ENCODE data around the gene RANBP3.

The RANBP3 gene

DNA sequence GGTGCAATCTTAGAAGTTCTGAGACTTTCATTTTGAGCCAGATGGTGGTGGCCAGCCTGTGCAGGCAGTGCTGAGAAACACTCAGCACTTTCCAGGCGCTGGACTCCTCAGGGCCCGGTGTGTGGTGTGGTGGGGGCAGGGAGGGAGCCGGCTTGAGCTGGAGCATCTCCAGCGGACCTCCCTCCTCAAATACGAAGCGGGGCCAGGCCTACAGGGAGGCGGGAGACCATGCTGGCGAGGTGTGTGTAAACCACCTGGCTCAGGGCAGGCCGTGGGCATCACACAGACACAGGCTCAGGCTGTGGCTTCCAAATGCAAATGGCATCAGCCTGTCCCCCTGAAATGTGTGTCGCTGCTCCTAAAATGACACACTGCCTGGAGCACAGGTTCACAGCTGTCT, 33.3 kb upstream of the RANBP3 start:
- no peak for TF ChIP-seq TCF12 (IDR thresholded peaks at IDR 0.05; ENCODE audit: low read depth)

DNA sequence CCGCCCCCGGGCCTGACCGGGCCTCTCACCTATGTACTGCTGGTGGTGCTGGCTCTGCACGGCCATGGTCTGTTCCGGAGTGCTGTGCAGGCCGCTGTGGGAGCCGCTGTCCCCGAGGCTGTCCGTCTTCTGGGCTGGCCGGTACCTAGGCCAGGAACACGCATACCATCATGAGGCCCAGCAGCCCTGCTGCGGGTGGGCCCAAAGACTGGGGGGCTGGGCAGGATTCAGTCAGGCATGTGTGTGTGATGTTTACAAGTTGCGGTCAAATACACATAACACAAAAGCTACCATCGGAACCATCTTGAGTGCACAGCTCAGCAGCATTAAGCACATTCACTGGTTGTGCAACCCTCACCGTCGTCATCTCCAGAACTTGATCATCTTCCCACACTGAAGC, 32.2 kb upstream of the RANBP3 start:
- TF ChIP-seq, protein P1, sequence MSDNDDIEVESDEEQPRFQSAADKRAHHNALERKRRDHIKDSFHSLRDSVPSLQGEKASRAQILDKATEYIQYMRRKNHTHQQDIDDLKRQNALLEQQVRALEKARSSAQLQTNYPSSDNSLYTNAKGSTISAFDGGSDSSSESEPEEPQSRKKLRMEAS (IDR thresholded peaks at IDR 0.05), result no peak
- TF ChIP-seq, protein P2, sequence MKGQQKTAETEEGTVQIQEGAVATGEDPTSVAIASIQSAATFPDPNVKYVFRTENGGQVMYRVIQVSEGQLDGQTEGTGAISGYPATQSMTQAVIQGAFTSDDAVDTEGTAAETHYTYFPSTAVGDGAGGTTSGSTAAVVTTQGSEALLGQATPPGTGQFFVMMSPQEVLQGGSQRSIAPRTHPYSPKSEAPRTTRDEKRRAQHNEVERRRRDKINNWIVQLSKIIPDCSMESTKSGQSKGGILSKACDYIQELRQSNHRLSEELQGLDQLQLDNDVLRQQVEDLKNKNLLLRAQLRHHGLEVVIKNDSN (IDR thresholded peaks at IDR 0.05), result no peak
- TF ChIP-seq TCF12 (IDR thresholded peaks at IDR 0.05; ENCODE audit: low read depth) (no peak), EP300 (IDR thresholded peaks at IDR 0.05; ENCODE audit: borderline replicate concordance) (no peak), CEBPB (IDR thresholded peaks at IDR 0.05) (no peak), FOXM1 (IDR thresholded peaks at IDR 0.05; ENCODE audit: borderline replicate concordance, low read depth) (no peak), TEAD4 (IDR thresholded peaks at IDR 0.05) (no peak), ZBTB7A (IDR thresholded peaks at IDR 0.05; ENCODE audit: low read depth) (no peak), TAF1 (IDR thresholded peaks at IDR 0.05; ENCODE audit: low read depth) (no peak), EGR1 (IDR thresholded peaks at IDR 0.05) (no peak), YY1 (IDR thresholded peaks at IDR 0.05; ENCODE audit: low read depth) (no peak), RAD21 (IDR thresholded peaks at IDR 0.05; ENCODE audit: low read depth) (no peak), CREB1 (IDR thresholded peaks at IDR 0.05; ENCODE audit: low read depth) (no peak), NFIC (IDR thresholded peaks at IDR 0.05) (no peak)
- TF ChIP-seq, protein P3, sequence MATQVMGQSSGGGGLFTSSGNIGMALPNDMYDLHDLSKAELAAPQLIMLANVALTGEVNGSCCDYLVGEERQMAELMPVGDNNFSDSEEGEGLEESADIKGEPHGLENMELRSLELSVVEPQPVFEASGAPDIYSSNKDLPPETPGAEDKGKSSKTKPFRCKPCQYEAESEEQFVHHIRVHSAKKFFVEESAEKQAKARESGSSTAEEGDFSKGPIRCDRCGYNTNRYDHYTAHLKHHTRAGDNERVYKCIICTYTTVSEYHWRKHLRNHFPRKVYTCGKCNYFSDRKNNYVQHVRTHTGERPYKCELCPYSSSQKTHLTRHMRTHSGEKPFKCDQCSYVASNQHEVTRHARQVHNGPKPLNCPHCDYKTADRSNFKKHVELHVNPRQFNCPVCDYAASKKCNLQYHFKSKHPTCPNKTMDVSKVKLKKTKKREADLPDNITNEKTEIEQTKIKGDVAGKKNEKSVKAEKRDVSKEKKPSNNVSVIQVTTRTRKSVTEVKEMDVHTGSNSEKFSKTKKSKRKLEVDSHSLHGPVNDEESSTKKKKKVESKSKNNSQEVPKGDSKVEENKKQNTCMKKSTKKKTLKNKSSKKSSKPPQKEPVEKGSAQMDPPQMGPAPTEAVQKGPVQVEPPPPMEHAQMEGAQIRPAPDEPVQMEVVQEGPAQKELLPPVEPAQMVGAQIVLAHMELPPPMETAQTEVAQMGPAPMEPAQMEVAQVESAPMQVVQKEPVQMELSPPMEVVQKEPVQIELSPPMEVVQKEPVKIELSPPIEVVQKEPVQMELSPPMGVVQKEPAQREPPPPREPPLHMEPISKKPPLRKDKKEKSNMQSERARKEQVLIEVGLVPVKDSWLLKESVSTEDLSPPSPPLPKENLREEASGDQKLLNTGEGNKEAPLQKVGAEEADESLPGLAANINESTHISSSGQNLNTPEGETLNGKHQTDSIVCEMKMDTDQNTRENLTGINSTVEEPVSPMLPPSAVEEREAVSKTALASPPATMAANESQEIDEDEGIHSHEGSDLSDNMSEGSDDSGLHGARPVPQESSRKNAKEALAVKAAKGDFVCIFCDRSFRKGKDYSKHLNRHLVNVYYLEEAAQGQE (IDR thresholded peaks at IDR 0.05; ENCODE audit: low read depth), result no peak

DNA sequence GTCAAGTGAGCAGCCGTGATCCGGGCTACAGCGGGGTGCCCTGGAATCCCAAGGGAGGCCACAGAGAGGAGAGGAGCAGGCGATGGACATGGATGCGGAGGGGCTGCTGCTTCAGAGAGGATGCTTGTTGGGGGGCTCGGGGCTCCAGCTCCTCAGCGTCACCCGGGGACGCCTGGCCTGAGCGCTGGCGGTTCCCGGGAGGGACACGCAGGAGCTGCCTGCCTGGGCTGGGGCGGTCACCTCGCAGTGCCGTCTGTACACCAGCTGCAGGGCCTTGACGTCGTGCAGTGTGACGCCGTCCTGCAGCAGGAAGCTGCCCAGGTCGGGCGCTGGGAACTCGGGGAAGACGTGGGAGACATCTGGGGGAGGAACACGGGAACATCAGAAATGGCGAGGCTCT, 29.9 kb upstream of the RANBP3 start:
- TF ChIP-seq RAD21 (IDR thresholded peaks at IDR 0.05; ENCODE audit: low read depth), result no peak
- no peak for TF ChIP-seq EP300 (IDR thresholded peaks at IDR 0.05; ENCODE audit: borderline replicate concordance)
- TF ChIP-seq CREB1 (IDR thresholded peaks at IDR 0.05; ENCODE audit: low read depth), result no peak
- no peak for TF ChIP-seq NFIC (IDR thresholded peaks at IDR 0.05)
- no peak for TF ChIP-seq FOXM1 (IDR thresholded peaks at IDR 0.05; ENCODE audit: borderline replicate concordance, low read depth)
- TF ChIP-seq YY1 (IDR thresholded peaks at IDR 0.05; ENCODE audit: low read depth), result no peak
- TF ChIP-seq, protein P1 (IDR thresholded peaks at IDR 0.05), result no peak
- TF ChIP-seq EGR1 (IDR thresholded peaks at IDR 0.05), result no peak
- no peak for TF ChIP-seq TEAD4 (IDR thresholded peaks at IDR 0.05)
- TF ChIP-seq, protein P3 (IDR thresholded peaks at IDR 0.05; ENCODE audit: low read depth), result no peak
- TF ChIP-seq TCF12 (IDR thresholded peaks at IDR 0.05; ENCODE audit: low read depth), result no peak

DNA sequence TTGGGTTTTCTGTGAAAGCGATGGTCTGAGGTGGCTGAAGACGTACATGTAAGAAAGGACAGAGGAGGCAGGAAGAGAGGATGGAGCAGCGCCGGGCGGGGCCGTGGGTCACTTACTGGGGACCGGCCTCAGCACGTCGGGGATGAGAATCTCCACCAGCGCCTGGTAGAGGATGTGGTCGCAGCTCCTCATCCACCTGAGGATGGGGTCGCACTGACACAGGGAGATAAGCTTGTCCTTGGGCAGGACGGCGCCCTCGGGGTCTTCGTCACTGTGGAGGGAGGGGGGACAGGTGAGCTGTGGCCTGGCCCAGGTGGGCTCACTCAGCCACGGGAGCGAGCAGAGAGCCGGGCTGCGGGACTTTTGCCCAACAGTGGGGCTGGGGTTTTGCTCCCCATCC, 29.0 kb upstream of the RANBP3 start:
- no peak for TF ChIP-seq NFIC (IDR thresholded peaks at IDR 0.05)

DNA sequence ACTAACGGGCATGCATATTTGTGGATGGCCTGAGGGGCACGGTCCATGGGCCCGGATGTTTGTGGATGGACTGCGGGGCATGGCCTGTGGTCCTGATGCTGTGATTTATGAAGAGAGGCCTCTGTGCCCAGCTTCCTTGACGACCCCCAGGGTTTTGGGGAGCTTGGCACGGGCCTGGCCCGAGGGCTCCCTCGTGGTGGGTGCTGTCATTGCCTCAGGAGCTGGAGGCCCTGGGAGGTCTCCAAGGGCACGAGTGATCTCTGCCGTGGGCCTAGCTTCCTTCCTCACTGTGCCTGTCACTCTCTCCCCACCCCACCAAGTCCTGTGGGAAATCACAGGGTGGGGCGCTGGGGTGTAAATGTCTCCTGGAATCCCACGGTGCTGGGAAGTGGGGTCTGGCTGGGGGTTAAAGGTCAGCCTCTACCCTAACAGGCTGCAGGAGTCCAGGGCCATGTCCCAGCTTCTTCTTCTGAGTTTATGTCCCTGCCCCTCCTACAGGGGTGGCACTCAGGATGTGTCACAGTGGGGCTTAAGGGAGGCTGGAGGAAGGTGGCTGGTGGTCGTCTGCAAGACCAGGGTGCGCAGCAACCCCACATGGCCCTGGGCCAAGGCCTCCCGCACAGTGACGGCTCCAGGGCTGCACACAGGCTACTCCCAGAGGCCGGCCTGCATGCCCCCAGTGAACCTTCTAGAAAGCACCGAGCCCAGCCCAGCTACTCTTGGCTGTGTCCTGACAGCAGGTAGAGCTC, 27.6 kb upstream of the RANBP3 start:
- TF ChIP-seq CEBPB (IDR thresholded peaks at IDR 0.05), result no peak
- TF ChIP-seq EGR1 (IDR thresholded peaks at IDR 0.05), result no peak
- TF ChIP-seq, protein P1 (IDR thresholded peaks at IDR 0.05), result no peak
- TF ChIP-seq, protein P2 (IDR thresholded peaks at IDR 0.05), result no peak
- TF ChIP-seq RAD21 (IDR thresholded peaks at IDR 0.05; ENCODE audit: low read depth), result no peak
- TF ChIP-seq, protein P3 (IDR thresholded peaks at IDR 0.05; ENCODE audit: low read depth), result no peak
- no peak for TF ChIP-seq TAF1 (IDR thresholded peaks at IDR 0.05; ENCODE audit: low read depth)
- no peak for TF ChIP-seq ZBTB7A (IDR thresholded peaks at IDR 0.05; ENCODE audit: low read depth)
